Stimulated activated naive CD8-positive, alpha-beta T cell treated with anti-CD3 and anti-CD28 coated beads, Interleukin-15, Interleukin-2, amounts not matched to agents 100 U/mL and 50 U/mL, for 24 hours (primary cell): ENCODE results near the gene AMT.
"Not testable (repeated sequence)": the region's sequence is repeated elsewhere in the genome, so short reads cannot be mapped to it uniquely, and the experiment has no call there.

Source experiments
- ATAC-seq: fragments of 150-1000 bp; cut with Tn5 transposase; one replicate; pipeline ENCODE4 v1.10.0; 2021
- DNase-seq: peaks from one replicate; pipeline ENCODE4 v3.0.0; 2021

The AMT gene

DNA sequence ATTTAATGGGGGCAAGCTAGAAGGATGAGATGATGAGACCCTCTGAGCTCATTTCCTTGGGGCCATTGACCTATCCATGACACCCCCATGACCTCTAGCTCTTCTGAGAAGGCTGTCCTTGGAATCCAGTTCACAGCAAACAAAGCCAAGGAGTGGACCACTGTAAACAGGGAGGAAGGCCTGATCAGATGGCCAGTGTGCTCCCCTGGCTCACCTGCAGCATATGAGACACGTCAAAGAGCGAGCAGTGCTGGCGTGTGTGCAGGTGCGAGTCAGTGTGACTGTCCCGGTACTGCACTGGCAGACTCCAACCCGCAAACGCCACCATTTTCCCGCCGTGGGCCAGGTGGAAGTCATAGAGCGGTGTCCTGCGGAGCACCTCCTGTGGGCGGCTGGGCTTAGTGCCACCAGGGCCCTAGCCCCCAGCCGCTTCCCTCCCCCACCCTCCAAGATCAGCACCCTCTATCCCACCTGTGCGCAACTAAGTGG lies 339 bp downstream of the AMT start:
- ATAC-seq (no peak), DNase-seq (no peak)

- no peak for DNase-seq
- no peak for ATAC-seq
These were observed 4.7 kb downstream of the AMT start for GRCh38 chr3:49417516-49418120.

GRCh38 chr3:49416867-49417266 lies 5.4 kb downstream of the AMT start:
- no peak for DNase-seq
- ATAC-seq = no peak

DNA sequence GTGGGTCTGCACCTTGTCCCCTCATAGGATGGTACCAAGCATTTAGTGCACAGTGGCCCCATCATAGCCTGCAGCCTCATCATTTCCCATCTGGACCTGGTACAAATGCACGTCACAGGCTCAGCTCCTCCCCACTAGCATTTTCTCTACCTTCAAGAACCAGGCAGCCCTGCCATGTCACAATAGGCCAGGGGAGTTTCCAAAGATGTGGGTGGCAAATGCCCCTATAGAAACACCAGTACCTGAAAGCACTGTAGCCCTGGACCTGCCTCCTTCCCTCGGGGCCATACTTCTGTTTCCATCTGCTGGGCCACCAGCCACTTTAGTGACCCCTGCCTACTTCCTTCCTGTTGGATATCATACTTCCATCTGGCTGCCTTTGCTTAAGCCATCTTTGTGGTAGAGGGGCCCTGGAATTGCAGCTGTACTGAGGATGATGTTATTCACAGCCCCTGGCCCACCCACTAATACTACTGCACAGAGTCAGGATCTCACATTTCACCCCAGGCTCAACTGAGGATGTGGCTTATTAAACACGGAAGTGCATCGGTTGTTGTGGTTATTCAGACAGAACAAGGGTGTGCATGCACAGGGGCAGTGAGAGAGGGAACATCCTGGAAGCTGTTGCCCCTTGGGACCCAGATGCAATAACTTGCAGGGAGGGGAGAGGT lies 6.2 kb downstream of the AMT start:
- ATAC-seq (peak; percentile 29), DNase-seq (peak; percentile 71)

GRCh38 chr3:49414753-49415152 lies 7.5 kb downstream of the AMT start:
- DNase-seq (no peak), ATAC-seq (no peak)

- no peak for DNase-seq
- no peak for ATAC-seq
These were observed 8.9 kb downstream of the AMT start for GRCh38 chr3:49413338-49413734.

- DNase-seq (no peak), ATAC-seq (no peak)
These were observed 9.5 kb downstream of the AMT start for GRCh38 chr3:49412632-49413337.

- peak; percentile 86 for ATAC-seq
- peak; percentile 99 for DNase-seq
These were observed 10.2 kb downstream of the AMT start, which contains the start of the genes RHOA and TCTA for GRCh38 chr3:49411968-49412631. TSS of gene RHOA (minus strand) at chr3:49411976. CDS start at chr3:49375589, 36,387 bp downstream. TSS of gene TCTA (plus strand) at chr3:49412423. CDS start at chr3:49412427, 4 bp downstream.

GRCh38 chr3:49411535-49411967 lies 10.7 kb downstream of the AMT start:
- ATAC-seq (peak; percentile 19), DNase-seq (peak; percentile 69)

- DNase-seq (no peak), ATAC-seq (no peak)
These were observed 11.3 kb downstream of the AMT start for GRCh38 chr3:49410846-49411534.

DNA sequence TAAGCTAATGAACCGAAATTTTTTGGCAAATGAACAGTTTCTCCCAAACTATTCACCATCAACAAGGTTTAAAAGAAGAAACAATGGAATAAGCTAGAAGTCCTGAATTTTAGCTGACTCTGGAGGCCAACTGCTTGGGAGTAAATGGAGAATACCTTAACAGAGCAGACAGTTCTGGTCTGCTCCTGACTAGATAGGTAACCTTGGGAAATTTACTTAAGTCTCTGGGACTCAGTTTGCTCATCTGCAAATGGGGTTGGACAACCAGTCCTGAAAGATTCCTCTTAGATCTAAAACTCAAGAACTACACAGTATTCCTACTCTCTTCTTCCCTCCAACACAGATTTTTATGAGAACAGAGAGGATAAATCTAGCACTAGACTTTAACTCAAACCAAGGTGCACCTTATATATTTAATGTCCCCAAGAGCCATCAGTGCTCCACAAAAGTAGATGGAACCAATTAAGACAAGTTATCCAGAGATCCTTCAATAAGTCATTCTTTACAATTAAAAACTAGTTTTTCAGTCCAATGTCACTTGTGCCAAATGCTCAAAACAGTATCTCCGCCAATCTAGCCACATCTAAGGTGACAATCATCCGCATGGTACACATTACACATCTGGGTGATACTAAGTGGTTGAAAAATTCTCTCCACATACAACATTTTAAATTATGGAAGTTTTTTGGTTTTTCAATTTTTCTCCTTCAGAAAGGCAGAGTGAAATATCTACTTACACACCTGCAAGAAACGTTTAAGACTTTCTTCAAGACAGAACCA lies 12.0 kb downstream of the AMT start:
- ATAC-seq (no peak), DNase-seq (no peak)

DNA sequence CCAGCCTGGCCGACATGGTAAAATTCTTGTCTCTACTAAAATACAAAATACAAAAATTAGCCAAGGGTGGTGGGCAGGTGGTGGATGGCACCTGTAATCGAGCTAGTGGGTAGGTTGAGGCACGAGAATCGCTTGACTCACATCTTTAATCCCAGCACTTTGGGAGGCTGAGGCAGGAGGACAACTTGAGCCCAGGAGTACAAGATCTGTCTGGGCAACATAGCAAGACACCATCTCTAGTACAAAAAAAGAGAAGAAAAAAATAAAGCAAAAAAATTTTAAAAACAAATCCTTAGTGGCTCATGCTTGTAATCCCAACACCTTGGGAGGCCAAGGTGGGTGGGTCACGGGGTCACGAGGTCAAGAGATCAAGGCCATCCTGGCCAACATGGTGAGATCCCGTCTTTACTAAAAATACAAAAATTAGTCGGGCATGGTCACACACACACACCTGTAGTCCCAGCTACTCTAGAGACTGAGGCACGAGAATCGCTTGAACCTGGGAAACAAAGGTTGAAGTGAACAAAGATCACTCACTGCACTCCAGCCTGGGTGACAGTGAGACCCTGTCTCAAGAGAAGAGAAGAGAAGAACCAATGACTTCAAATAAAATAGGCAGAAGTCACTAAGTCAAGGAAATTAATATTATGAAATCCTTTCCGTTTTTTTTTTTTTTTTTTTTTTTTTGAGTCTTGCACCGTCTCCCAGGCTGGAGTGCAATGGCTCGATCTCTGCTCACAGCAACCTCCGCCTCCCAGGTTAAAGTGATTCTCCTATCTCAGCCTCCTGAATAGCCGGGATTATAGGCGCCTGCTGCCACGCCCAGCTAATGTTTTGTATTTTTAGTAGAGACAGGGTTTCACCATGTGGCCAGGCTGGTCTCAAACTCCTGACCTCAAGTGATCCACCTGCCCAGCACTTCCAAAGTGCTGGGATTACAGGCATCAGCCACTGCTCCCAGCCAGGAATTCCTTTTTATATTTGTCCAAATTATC lies 15.4 kb downstream of the AMT start:
- ATAC-seq (no peak), DNase-seq (no peak)

DNA sequence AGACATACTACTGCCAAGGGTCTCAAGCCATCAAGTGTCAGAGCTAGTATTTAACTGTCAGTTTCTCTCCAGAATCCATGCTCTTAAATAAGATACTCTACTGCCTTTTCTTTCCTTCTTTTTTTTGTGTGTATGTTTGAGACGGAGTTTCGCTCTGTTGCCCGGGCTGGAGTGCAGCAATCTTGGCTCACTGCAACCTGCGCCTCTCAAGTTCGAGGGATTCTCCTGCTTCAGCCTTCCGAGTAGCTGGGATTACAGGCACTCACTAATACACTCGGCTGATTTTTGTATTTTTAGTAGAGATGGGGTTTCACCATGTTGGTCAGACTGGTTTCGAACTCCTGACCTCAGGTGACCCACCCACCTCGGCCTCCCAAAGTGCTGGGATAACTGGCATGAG lies 16.7 kb downstream of the AMT start:
- DNase-seq, ATAC-seq: not testable (repeated sequence)

- ATAC-seq (no peak), DNase-seq (no peak)
These were observed 18.4 kb downstream of the AMT start for GRCh38 chr3:49403891-49404290.

GRCh38 chr3:49401766-49402165 lies 20.5 kb downstream of the AMT start:
- DNase-seq = no peak
- no peak for ATAC-seq

GRCh38 chr3:49399461-49399860 lies 22.8 kb downstream of the AMT start:
- ATAC-seq = no peak
- no peak for DNase-seq

DNA sequence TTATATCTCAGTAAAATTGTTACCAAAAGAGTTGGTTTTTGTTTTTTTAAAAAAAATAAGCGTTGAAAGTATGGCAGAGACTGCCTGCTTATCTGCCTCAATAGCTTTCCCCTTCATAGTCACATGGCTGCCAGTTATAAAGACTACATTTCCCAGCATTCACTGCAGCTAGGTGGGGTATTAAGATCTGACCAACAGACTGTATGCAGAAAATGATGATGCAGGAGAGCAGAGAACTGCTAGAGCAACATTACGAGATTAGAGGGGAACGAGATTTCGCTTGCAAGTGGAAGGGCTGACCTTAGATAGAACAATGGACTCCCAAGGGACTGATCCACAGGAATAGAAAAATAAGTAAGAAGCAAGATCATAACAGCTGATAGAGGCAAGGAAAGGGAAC lies 24.8 kb downstream of the AMT start:
- DNase-seq = no peak
- ATAC-seq = no peak

DNA sequence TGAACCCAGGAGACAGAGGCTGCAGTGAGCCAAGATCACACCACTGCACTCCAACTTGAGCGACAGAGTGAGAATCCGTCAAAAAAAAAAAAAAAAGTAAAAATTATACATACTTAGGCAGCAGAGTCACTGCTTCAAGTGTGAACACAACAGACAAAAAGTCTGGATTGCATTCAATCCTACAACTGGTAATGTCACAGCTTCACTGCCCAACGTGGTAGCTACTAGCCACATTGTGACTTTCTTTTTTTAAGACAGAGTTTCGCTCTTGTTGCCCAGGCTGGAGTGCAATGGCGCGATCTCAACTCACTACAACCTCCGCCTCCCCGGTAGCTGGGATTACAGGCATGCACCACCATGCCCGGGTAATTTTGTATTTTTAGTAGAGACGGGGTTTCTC lies 31.0 kb downstream of the AMT start:
- not testable (repeated sequence) for ATAC-seq

DNA sequence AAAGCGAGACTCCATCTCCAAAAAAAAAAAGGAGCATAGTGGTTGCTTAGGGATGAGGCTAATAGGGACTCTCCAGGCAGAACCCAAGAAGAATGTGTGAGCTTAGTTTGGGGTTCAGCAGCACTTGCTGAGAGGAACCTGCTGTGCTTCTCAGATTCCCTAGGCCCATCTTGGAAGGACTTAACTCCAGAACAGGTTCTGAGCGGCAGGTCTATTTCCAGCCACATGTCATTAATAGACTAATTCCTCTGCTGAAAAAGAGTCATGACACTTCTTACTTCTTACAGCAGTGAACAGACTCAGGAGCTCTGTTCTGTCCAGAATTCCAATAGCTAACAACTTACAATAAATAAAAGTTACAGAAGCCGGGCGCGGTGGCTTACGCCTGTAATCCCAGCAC lies 33.0 kb downstream of the AMT start:
- DNase-seq (no peak), ATAC-seq (no peak)

More for the DNA sequence above, 31.0 kb downstream of the AMT start:
- DNase-seq = not testable (repeated sequence)
